GM08714 (cell line): ENCODE measurements around the gene MYL7.

Source experiments
- H3K4me3 ChIP-seq: fragments of 200-500 bp; sonication (Bioruptor generic); 2 replicates; pipeline ENCODE4 v1.5.1; 2014; ENCODE audit warnings: mild to moderate bottlenecking, low read length, inconsistent platforms
- ZNF274 ChIP-seq: IDR thresholded peaks from 2 replicates; pipeline ENCODE4 v1.6.1; 2012; ENCODE audit warnings: mild to moderate bottlenecking, low read depth, low read length

MYL7 gene

GRCh38 chr7:44101966-44102845, 38.9 kb downstream of the MYL7 start:
- H3K4me3 ChIP-seq: no peak overlapping the region
- TF ChIP-seq ZNF274: no peak

- no peak for TF ChIP-seq ZNF274
- no peak overlapping the region for H3K4me3 ChIP-seq
Observed at GRCh38 chr7:44101303-44101965, 39.7 kb downstream of the MYL7 start.

- TF ChIP-seq ZNF274: no peak
- H3K4me3 ChIP-seq: no peak overlapping the region
Observed at GRCh38 chr7:44100458-44101302, 40.5 kb downstream of the MYL7 start.

- no peak overlapping the region for H3K4me3 ChIP-seq
- TF ChIP-seq ZNF274: no peak
Observed at GRCh38 chr7:44099669-44100068, 41.5 kb downstream of the MYL7 start.

- TF ChIP-seq ZNF274: no peak
Observed at GRCh38 chr7:44098092-44099068, 42.8 kb downstream of the MYL7 start.

GRCh38 chr7:44097064-44097932, 43.8 kb downstream of the MYL7 start:
- no peak for TF ChIP-seq ZNF274
- no peak overlapping the region for H3K4me3 ChIP-seq

More at GRCh38 chr7:44098092-44099068, 42.8 kb downstream of the MYL7 start:
- no peak overlapping the region for H3K4me3 ChIP-seq

GRCh38 chr7:44096326-44096881, 44.7 kb downstream of the MYL7 start:
- no peak overlapping the region for H3K4me3 ChIP-seq
- no peak for TF ChIP-seq ZNF274

GRCh38 chr7:44095781-44096180, 45.4 kb downstream of the MYL7 start:
- H3K4me3 ChIP-seq: no peak overlapping the region

GRCh38 chr7:44094883-44095592, 46.1 kb downstream of the MYL7 start:
- no peak for TF ChIP-seq ZNF274
- H3K4me3 ChIP-seq: no peak overlapping the region

More at GRCh38 chr7:44095781-44096180, 45.4 kb downstream of the MYL7 start:
- TF ChIP-seq ZNF274: no peak

GRCh38 chr7:44094365-44094764, 46.8 kb downstream of the MYL7 start:
- no peak overlapping the region for H3K4me3 ChIP-seq
- no peak for TF ChIP-seq ZNF274

GRCh38 chr7:44093102-44093641, 48.0 kb downstream of the MYL7 start:
- no peak overlapping the region for H3K4me3 ChIP-seq
- no peak for TF ChIP-seq ZNF274
